HCT116 (cell line): ENCODE measurements around the gene TENM3. TPM values are rescaled to one million over a fixed set of nuclear protein-coding genes. Genes with fewer than 3 reads are reported as not detected.

Source experiments
- ATAC-seq: fragments of 200-7000 bp; cut with Tn5 transposase; 2 replicates; pipeline ENCODE4 v1.9.1; 2020; ENCODE audit warnings: mild to moderate bottlenecking, moderate library complexity
- BruUV-seq: library from RNA; stranded (reverse); fragments of 400-500 nt; replicated peaks from 2 replicates; lab custom pipeline; 2021; lab: Mats Ljungman, UMichigan
- CTCF ChIA-PET: fragments of 300-600 bp; sonication (Branson Sonifier 250); formaldehyde crosslinking; loops from one replicate; lab custom pipeline; 2021; ENCODE audit warnings: antibody characterized with exemption; lab: Charles Lee
- POLR2A ChIA-PET: fragments of 300-600, 350-600 bp; sonication (Branson Sonifier 250); formaldehyde crosslinking; loops from one replicate; lab custom pipeline; 2021; ENCODE audit warnings: antibody characterized with exemption; lab: Charles Lee
- RAD21 ChIA-PET, 2 experiments: fragments of 300-600 bp; sonication (Branson Sonifier 250); formaldehyde crosslinking; loops; one replicate each; lab custom pipeline; 2023; ENCODE audit warnings: low total read pairs in 2 of 2; ENCODE audit not compliant: uncharacterized antibody in 2 of 2, unreplicated experiment in 2 of 2, low non-redundant PET in 1 of 2; lab: Charles Lee
- DNase-seq: peaks from one replicate; pipeline ENCODE4 v3.0.0-alpha.2; 2010; ENCODE audit warnings: low read depth, low spot score
- H2AFZ ChIP-seq: fragments of 200-600 bp; shearing (Covaris generic), sonication (generic); 2 replicates; pipeline ENCODE4 v1.6.1; 2017; ENCODE audit warnings: low read depth, mixed run types, mixed read lengths, antibody characterized with exemption, low read length; ENCODE audit not compliant: poor library complexity, severe bottlenecking
- H3K27ac ChIP-seq: 2 replicates; pipeline ENCODE4 v1.5.1; 2012; ENCODE audit warnings: low read depth, low read length
- H3K27me3 ChIP-seq: fragments of 200-600 bp; sonication (generic); 2 replicates; pipeline ENCODE4 v1.6.1; 2016; ENCODE audit warnings: mixed run types, low read length, mixed read lengths; ENCODE audit not compliant: insufficient read depth
- H3K36me3 ChIP-seq, 2 experiments: fragments of 200-500 bp in 1 of 2; fragments of 200-600 bp in 1 of 2; sonication (Bioruptor generic) in 1 of 2; sonication (generic) in 1 of 2; 2 replicates each; pipeline versions ENCODE4 v1.5.1 to v1.6.1; 2014 to 2016; ENCODE audit warnings: low read length in 2 of 2, inconsistent platforms in 1 of 2, mixed read lengths in 1 of 2, mixed run types in 1 of 2; ENCODE audit not compliant: insufficient read depth in 2 of 2, control insufficient read depth in 1 of 2
- H3K4me1 ChIP-seq, 2 experiments: fragments of 200-600 bp in 1 of 2; sonication (generic) in 1 of 2; 2 replicates each; pipeline versions ENCODE4 v1.5.1 to v1.6.1; 2012 to 2017; ENCODE audit warnings: low read length in 2 of 2, inconsistent platforms in 1 of 2, mild to moderate bottlenecking in 1 of 2, mixed read lengths in 1 of 2, mixed run types in 1 of 2, moderate library complexity in 1 of 2; ENCODE audit not compliant: insufficient read depth in 2 of 2, control insufficient read depth in 1 of 2
- H3K4me2 ChIP-seq: fragments of 200-600 bp; sonication (generic); 2 replicates; pipeline ENCODE4 v1.6.1; 2017; ENCODE audit warnings: mixed run types, low read length, mixed read lengths
- H3K4me3 ChIP-seq, 2 experiments: fragments of 200-600 bp in 1 of 2; sonication (generic) in 1 of 2; replicated peaks in 1 of 2; 2 replicates each; pipeline ENCODE4 v1.5.1; 2011 to 2016; ENCODE audit warnings: low read length in 2 of 2, control low read depth in 1 of 2, low read depth in 1 of 2, mild to moderate bottlenecking in 1 of 2, mixed read lengths in 1 of 2, mixed run types in 1 of 2
- H3K79me2 ChIP-seq: fragments of 200-600 bp; sonication (generic); 2 replicates; pipeline ENCODE4 v1.6.1; 2017; ENCODE audit warnings: mild to moderate bottlenecking, mixed run types, low read length, moderate library complexity, mixed read lengths; ENCODE audit not compliant: insufficient read depth
- H3K9ac ChIP-seq: fragments of 200-600 bp; sonication (generic); 2 replicates; pipeline ENCODE4 v1.6.1; 2016; ENCODE audit warnings: low read length, mixed read lengths
- H3K9me2 ChIP-seq: fragments of 200-600 bp; sonication (generic), shearing (Covaris generic); 2 replicates; pipeline ENCODE4 v1.6.1; 2017; ENCODE audit warnings: mixed run types, mild to moderate bottlenecking, moderate library complexity; ENCODE audit not compliant: insufficient read depth
- H3K9me3 ChIP-seq, 2 experiments: fragments of 200-500 bp in 1 of 2; fragments of 200-600 bp in 1 of 2; sonication (Bioruptor generic) in 1 of 2; sonication (generic) in 1 of 2; 2 replicates each; pipeline ENCODE4 v1.6.1; 2014 to 2017; ENCODE audit warnings: low read length in 2 of 2, mixed read lengths in 2 of 2, inconsistent platforms in 1 of 2, low read depth in 1 of 2, mild to moderate bottlenecking in 1 of 2, mixed run types in 1 of 2, moderate library complexity in 1 of 2; ENCODE audit not compliant: control insufficient read depth in 1 of 2, insufficient read depth in 1 of 2
- H4K20me1 ChIP-seq: fragments of 200-600 bp; sonication (generic), shearing (Covaris generic); 2 replicates; pipeline ENCODE4 v1.6.1; 2017; ENCODE audit warnings: mixed run types, mild to moderate bottlenecking, moderate library complexity; ENCODE audit not compliant: insufficient read depth
- EGR1 ChIP-seq: IDR thresholded peaks from 2 replicates; pipeline ENCODE4 v1.6.1; 2012; ENCODE audit warnings: low read depth
- ELF1 ChIP-seq: IDR thresholded peaks from 2 replicates; pipeline ENCODE4 v1.6.1; 2012; ENCODE audit warnings: low read depth, borderline replicate concordance
- EZH2 ChIP-seq: fragments of 200-600 bp; sonication (generic); IDR thresholded peaks from 2 replicates; pipeline ENCODE4 v1.6.1; 2017; ENCODE audit warnings: antibody characterized with exemption, mixed run types
- FOSL1 ChIP-seq: IDR thresholded peaks from 2 replicates; pipeline ENCODE4 v1.6.1; 2012; ENCODE audit warnings: low read depth
- MAX ChIP-seq: IDR thresholded peaks from 2 replicates; pipeline ENCODE4 v1.6.1; 2012
- POLR2AphosphoS5 ChIP-seq: IDR thresholded peaks from 2 replicates; pipeline ENCODE4 v1.6.1; 2011; ENCODE audit warnings: mild to moderate bottlenecking, low read depth, low read length, moderate library complexity
- REST ChIP-seq: IDR thresholded peaks from 2 replicates; pipeline ENCODE4 v1.6.1; 2012; ENCODE audit warnings: low read depth
- SP1 ChIP-seq: IDR thresholded peaks from 2 replicates; pipeline ENCODE4 v1.6.1; 2012; ENCODE audit warnings: low read depth
- TCF7L2 ChIP-seq: IDR thresholded peaks from 2 replicates; pipeline ENCODE4 v1.7.0; 2011; ENCODE audit warnings: borderline replicate concordance, inconsistent platforms; ENCODE audit not compliant: insufficient read depth, insufficient read length; ENCODE audit errors: extremely low read depth
- ZFX ChIP-seq: fragments of 450-650 bp; IDR thresholded peaks from 2 replicates; pipeline ENCODE4 v1.6.1; 2017
- ZNF274 ChIP-seq: fragments of 200-500 bp; sonication (Bioruptor generic); IDR thresholded peaks from 2 replicates; pipeline ENCODE4 v1.6.1; 2014; ENCODE audit warnings: mild to moderate bottlenecking, low read depth, low read length, inconsistent platforms
- intact Hi-C: fragments of 100-400 bp; cut with micrococcal nuclease; formaldehyde crosslinking; loops from 2 replicates; pipeline ENCODE4 v1.10.0; 2022
- total RNA-seq: library from RNA; stranded (reverse); gene quantifications from one replicate; pipeline ENCODE4 v1.2.1, GENCODE V29; 2021; ENCODE audit not compliant: unreplicated experiment
- TF ChIP-seq, protein P1 (sequence below): IDR thresholded peaks from 2 replicates; pipeline ENCODE4 v1.6.1; 2012
- TF ChIP-seq, protein P2 (sequence below), 3 experiments: fragments of 200-600 bp in 1 of 3; sonication (generic) in 1 of 3; IDR thresholded peaks in 2 of 3; conservative IDR thresholded peaks in 1 of 3; 2 replicates each; pipeline ENCODE4 v1.5.1; 2012 to 2017; ENCODE audit warnings: low read depth in 2 of 3, low read length in 2 of 3, antibody characterized with exemption in 1 of 3, borderline replicate concordance in 1 of 3, control low read depth in 1 of 3, mild to moderate bottlenecking in 1 of 3, mixed read lengths in 1 of 3, mixed run types in 1 of 3, moderate library complexity in 1 of 3; ENCODE audit not compliant: insufficient read depth in 1 of 3

TENM3 gene
- total RNA-seq, 1 experiment from 2014 or later, result 0.54 TPM

DNA sequence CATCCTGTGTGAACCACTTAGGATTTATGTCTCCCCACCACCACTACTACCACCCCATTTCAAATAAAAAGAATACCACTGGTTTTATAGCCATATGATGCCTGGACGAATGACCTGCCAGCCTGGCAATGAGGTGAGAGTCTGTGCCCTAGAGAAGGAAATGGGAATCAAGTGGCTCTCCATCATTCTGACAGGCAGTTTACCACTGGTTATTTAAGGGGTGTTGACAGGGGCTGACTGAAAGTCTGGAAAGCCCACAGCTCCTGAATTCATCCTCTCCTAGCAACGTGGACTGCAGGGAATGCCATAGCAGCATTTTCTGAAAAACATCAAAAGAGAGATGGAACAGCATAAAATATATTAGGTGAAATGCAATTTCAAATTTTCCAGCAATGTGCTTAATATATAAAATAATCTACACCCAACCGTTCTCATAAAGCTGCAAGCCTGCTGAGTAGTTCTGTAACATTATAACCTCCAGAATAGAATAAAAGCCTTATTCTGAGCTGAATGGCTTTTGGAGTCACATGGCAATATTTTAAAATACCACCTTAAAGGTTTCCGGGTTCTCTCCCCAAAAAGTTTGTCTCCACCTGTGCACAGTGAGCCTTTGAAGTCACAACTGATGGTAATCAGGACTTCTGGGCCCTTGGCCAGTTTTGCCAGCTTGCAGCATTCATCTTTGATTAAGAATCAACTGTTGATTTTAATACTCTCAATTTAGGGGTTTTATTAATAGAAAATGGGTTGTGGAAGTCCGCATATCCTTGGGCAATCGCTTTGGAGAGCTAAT is 552.4 kb downstream of the TENM3 start (continued):
- no peak for TF ChIP-seq TCF7L2
- TF ChIP-seq FOSL1, result no peak
- TF ChIP-seq, protein P1, sequence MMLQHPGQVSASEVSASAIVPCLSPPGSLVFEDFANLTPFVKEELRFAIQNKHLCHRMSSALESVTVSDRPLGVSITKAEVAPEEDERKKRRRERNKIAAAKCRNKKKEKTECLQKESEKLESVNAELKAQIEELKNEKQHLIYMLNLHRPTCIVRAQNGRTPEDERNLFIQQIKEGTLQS, result no peak
- no peak for TF ChIP-seq EZH2
- no peak for TF ChIP-seq ELF1
- no peak for TF ChIP-seq ZNF274
- TF ChIP-seq, protein P2, sequence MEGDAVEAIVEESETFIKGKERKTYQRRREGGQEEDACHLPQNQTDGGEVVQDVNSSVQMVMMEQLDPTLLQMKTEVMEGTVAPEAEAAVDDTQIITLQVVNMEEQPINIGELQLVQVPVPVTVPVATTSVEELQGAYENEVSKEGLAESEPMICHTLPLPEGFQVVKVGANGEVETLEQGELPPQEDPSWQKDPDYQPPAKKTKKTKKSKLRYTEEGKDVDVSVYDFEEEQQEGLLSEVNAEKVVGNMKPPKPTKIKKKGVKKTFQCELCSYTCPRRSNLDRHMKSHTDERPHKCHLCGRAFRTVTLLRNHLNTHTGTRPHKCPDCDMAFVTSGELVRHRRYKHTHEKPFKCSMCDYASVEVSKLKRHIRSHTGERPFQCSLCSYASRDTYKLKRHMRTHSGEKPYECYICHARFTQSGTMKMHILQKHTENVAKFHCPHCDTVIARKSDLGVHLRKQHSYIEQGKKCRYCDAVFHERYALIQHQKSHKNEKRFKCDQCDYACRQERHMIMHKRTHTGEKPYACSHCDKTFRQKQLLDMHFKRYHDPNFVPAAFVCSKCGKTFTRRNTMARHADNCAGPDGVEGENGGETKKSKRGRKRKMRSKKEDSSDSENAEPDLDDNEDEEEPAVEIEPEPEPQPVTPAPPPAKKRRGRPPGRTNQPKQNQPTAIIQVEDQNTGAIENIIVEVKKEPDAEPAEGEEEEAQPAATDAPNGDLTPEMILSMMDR (IDR thresholded peaks at IDR 0.05 in 2 of 3, conservative IDR thresholded peaks at IDR 0.05 in 1 of 3; ENCODE audit: borderline replicate concordance in 1 of 3, insufficient read depth in 1 of 3, low read depth in 2 of 3, low read length in 2 of 3), result no peak
- TF ChIP-seq SP1, result no peak
- no peak for TF ChIP-seq POLR2AphosphoS5
- no peak for TF ChIP-seq EGR1

DNA sequence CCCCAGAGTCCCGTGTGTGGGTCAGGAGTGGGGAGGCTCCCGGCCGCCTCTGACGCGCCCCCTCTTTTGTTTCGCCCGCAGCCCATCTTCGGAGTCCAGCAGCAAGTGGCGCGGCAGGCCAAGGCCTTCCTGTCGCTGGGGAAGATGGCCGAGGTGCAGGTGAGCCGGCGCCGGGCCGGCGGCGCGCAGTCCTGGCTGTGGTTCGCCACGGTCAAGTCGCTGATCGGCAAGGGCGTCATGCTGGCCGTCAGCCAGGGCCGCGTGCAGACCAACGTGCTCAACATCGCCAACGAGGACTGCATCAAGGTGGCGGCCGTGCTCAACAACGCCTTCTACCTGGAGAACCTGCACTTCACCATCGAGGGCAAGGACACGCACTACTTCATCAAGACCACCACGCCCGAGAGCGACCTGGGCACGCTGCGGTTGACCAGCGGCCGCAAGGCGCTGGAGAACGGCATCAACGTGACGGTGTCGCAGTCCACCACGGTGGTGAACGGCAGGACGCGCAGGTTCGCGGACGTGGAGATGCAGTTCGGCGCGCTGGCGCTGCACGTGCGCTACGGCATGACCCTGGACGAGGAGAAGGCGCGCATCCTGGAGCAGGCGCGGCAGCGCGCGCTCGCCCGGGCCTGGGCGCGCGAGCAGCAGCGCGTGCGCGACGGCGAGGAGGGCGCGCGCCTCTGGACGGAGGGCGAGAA is 556.5 kb downstream of the TENM3 start:
- DNase-seq (no peak), ATAC-seq (no peak)
- Histone ChIP-seq H3K9me2 (no peaks in the 10 kb centered on the region), H2AFZ (no peak overlapping the region), H3K36me3 (no peaks in the 10 kb centered on the region), H3K27me3 (peaks cover 3% of the 10 kb centered on the region), H3K79me2 (no peaks in the 10 kb centered on the region), H3K4me2 (no peak overlapping the region), H4K20me1 (no peaks in the 10 kb centered on the region), H3K4me1 (no peaks in the 10 kb centered on the region), H3K4me3 (no peak overlapping the region), H3K9me3 (no peaks in the 10 kb centered on the region), H3K27ac (no peak overlapping the region), H3K9ac (no peak overlapping the region)
- ChIA-PET RAD21 (no interaction called here), CTCF (no interaction called here), POLR2A (no interaction called here)
- BruUV-seq, result no TSS peak
- intact Hi-C loops, result loop anchor here (10.0 kb wide), 1 partner anchor 465 kb away; no protein-coding TSS in a partner anchor
- no peak for TF ChIP-seq FOSL1
- TF ChIP-seq SP1, result no peak
- no peak for TF ChIP-seq REST
- no peak for TF ChIP-seq EGR1
- TF ChIP-seq, protein P2 (IDR thresholded peaks at IDR 0.05 in 2 of 3, conservative IDR thresholded peaks at IDR 0.05 in 1 of 3; ENCODE audit: borderline replicate concordance in 1 of 3, insufficient read depth in 1 of 3, low read depth in 2 of 3, low read length in 2 of 3), result no peak
- no peak for TF ChIP-seq ZFX
- no peak for TF ChIP-seq MAX
- no peak for TF ChIP-seq ZNF274
- no peak for TF ChIP-seq ELF1
